ENCODE data around the gene DNAH14. TPM values are rescaled to one million over a fixed set of nuclear protein-coding genes. Genes with fewer than 3 reads are reported as not detected.

The DNAH14 gene
- total and polyA plus RNA-seq, 2 of the 13 experiments (the other 11 are each of a cell fraction or from before 2014, with no cell fraction given) = 4.5 to 27.5 TPM

DNA sequence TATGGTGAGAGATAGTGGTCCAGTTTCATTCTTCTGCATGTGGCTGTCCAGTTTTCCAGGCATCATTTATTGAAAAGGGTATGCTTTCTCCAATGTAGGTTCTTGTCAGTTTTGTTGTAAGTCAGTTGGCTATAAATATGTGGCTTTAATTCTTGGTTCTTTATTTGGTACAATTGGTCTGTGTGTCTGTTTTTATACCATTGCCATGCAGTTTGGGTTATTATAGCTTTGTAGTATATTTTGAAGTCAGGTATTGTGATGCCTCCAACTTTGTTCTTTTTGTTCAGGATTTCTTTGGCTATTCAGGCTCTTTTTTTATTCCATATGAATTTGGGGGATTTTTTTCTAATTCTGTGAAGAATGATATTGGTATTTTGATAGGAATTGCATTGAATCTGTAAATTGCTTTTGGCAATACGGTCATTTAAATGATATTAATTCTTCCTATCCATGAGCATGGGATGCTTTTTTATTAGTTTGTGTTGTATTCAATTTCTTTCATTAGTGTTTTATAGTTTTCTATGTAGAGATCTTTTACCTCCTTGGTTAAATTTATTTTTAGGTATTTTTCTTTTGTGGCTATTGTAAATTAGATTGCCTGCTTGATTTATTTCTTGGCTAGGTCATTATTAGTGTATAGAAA lies 3.3 kb downstream of the DNAH14 start:
- Histone ChIP-seq H3K36me3 (replicated peaks in 1 of 2; ENCODE audit: control insufficient read depth in 1 of 2, insufficient read depth in 2 of 2, low read length in 2 of 2) (no peaks in the 10 kb centered on the region), H2AFZ (ENCODE audit: low read length) (no peak overlapping the region), H3K79me2 (ENCODE audit: insufficient read depth, low read length) (peaks cover 14% of the 10 kb centered on the region), H3K4me3 (replicated peaks in 1 of 3; ENCODE audit: insufficient read depth in 1 of 3, low read depth in 2 of 3, low read length in 3 of 3) (no peak overlapping the region), H3K4me2 (ENCODE audit: low read depth, low read length) (no peak overlapping the region), H3K9ac (ENCODE audit: insufficient read depth, low read depth, low read length) (no peak overlapping the region), H3K9me3 (ENCODE audit: low read length) (peaks cover 48% of the 10 kb centered on the region), H3K27ac (ENCODE audit: extremely low read length, insufficient read depth, low read length) (no peak overlapping the region), H3K4me1 (ENCODE audit: insufficient read depth, low read length) (0 out of 2 replicates have a peak, but pooled peaks cover 4% of the 10 kb centered on the region), H3K27me3 (ENCODE audit: control insufficient read depth in 1 of 2, insufficient read depth in 2 of 2, low read length in 2 of 2) (no peaks in the 10 kb centered on the region), H4K20me1 (ENCODE audit: insufficient read depth, low read length) (no peaks in the 10 kb centered on the region)
- in situ Hi-C loops (cut with HindIII; ENCODE audit: extremely low pct_ligation_motif_present, low pct_unique_long_range_greater_than_20kb) = no loop called here
- FAIRE-seq (no peak), DNase-seq (ENCODE audit: low spot score) (no peak), ATAC-seq (no peak)
- WGBS (ENCODE audit: low lambda C conversion rate) = 73% methylated on average over 1 of the region's 1 CpG
- ChIA-PET CTCF (ENCODE audit: low intra/inter-chr PET ratio, low total read pairs) (no interaction called here), POLR2A (no interaction called here)
- no peak for TF ChIP-seq ISL2 (CRISPR knock-in tag; IDR thresholded peaks at IDR 0.05)
- no peak for TF ChIP-seq ZNF510 (CRISPR knock-in tag; IDR thresholded peaks at IDR 0.05; ENCODE audit: low read depth)
- no TSS peak for BruUV-seq (replicated peaks)
- intact Hi-C loops (cut with micrococcal nuclease; ENCODE audit: unreplicated experiment) = no loop called here

DNA sequence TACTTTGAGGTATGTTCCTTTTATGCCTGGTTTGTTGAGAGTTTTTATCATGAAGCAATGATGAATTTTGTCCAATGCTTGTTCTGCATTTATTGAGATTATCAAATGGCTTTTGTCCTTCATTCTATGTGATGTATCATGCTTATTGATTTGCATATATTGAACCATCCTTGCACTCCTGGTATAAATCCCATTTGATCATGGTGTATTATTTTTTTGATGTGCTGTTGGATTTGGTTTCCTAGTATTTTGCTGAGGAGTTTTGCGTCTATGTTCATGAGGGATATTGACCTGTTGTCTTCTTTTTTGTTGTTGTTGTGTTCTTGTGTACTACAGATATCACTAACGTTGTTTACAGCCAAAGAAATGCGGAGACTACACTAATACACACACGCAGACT lies 4.1 kb downstream of the DNAH14 start:
- H4K20me1 ChIP-seq (ENCODE audit: insufficient read depth, low read length) = no peaks in the 10 kb centered on the region
- WGBS (ENCODE audit: low lambda C conversion rate) = 89% methylated on average over 4 of the region's 4 CpGs
- H3K4me2 ChIP-seq (ENCODE audit: low read depth, low read length) = no peak overlapping the region
- FAIRE-seq = no peak
- H3K4me3 ChIP-seq (replicated peaks in 1 of 3; ENCODE audit: insufficient read depth in 1 of 3, low read depth in 2 of 3, low read length in 3 of 3) = no peak overlapping the region
- no peak for ATAC-seq
- no peaks in the 10 kb centered on the region for H3K36me3 ChIP-seq (replicated peaks in 1 of 2; ENCODE audit: control insufficient read depth in 1 of 2, insufficient read depth in 2 of 2, low read length in 2 of 2)
- in situ Hi-C loops (cut with HindIII; ENCODE audit: extremely low pct_ligation_motif_present, low pct_unique_long_range_greater_than_20kb) = no loop called here
- POLR2A ChIA-PET = no interaction called here
- DNase-seq (ENCODE audit: low spot score) = no peak
- H3K4me1 ChIP-seq (ENCODE audit: insufficient read depth, low read length) = 0 out of 2 replicates have a peak, but pooled peaks cover 4% of the 10 kb centered on the region
- peaks cover 14% of the 10 kb centered on the region for H3K79me2 ChIP-seq (ENCODE audit: insufficient read depth, low read length)
- no TSS peak for BruUV-seq (replicated peaks)
- no peaks in the 10 kb centered on the region for H3K27me3 ChIP-seq (ENCODE audit: control insufficient read depth in 1 of 2, insufficient read depth in 2 of 2, low read length in 2 of 2)
- peaks cover 49% of the 10 kb centered on the region for H3K9me3 ChIP-seq (ENCODE audit: low read length)
- intact Hi-C loops (cut with micrococcal nuclease; ENCODE audit: unreplicated experiment) = no loop called here
- TF ChIP-seq, protein P1, sequence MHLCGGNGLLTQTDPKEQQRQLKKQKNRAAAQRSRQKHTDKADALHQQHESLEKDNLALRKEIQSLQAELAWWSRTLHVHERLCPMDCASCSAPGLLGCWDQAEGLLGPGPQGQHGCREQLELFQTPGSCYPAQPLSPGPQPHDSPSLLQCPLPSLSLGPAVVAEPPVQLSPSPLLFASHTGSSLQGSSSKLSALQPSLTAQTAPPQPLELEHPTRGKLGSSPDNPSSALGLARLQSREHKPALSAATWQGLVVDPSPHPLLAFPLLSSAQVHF (CRISPR knock-in tag; IDR thresholded peaks at IDR 0.05) = no peak
- TF ChIP-seq, protein P2, sequence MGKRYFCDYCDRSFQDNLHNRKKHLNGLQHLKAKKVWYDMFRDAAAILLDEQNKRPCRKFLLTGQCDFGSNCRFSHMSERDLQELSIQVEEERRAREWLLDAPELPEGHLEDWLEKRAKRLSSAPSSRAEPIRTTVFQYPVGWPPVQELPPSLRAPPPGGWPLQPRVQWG (CRISPR knock-in tag; IDR thresholded peaks at IDR 0.05; ENCODE audit: borderline replicate concordance, low read depth) = no peak
- no peak overlapping the region for H3K9ac ChIP-seq (ENCODE audit: insufficient read depth, low read depth, low read length)
- CTCF ChIA-PET (ENCODE audit: low intra/inter-chr PET ratio, low total read pairs) = no interaction called here
- H3K27ac ChIP-seq (ENCODE audit: extremely low read length, insufficient read depth, low read length) = no peak overlapping the region
- H2AFZ ChIP-seq (ENCODE audit: low read length) = no peak overlapping the region
